Breast epithelium (tissue), 4 donors: ENCODE measurements around the gene PARVB. TPM values are rescaled to one million over a fixed set of nuclear protein-coding genes. Genes with fewer than 3 reads are reported as not detected.

ENCODE experiments used
- DNase-seq, 2 donors: peaks; one replicate each; pipeline ENCODE4 v3.0.0-alpha.2; 2019; ENCODE audit warnings: low spot score in 2 of 2
- H3K27ac ChIP-seq, 2 donors: fragments of 200-600 bp; sonication (generic) in 1 of 2; one replicate each; pipeline ENCODE4 v1.5.1; 2016 to 2019; ENCODE audit warnings: mild to moderate bottlenecking in 1 of 2
- H3K27me3 ChIP-seq, 2 donors: fragments of 200-600 bp; sonication (generic) in 1 of 2; one replicate each; pipeline versions ENCODE4 v1.5.1 to v1.6.0; 2017 to 2019; ENCODE audit warnings: control low read depth in 1 of 2, mild to moderate bottlenecking in 1 of 2
- H3K36me3 ChIP-seq: fragments of 200-600 bp; one replicate; pipeline ENCODE4 v1.5.1; 2019
- H3K4me1 ChIP-seq, 2 donors: fragments of 200-600 bp; sonication (generic); one replicate each; pipeline ENCODE4 v1.5.1; 2016 to 2019; ENCODE audit warnings: control low read depth in 1 of 2
- H3K4me3 ChIP-seq, 3 donors: fragments of 200-600 bp; sonication (generic); 1 replicate in 2 of 3; 2 replicates in 1 of 3; pipeline ENCODE4 v1.5.1; 2016 to 2019; ENCODE audit warnings: mild to moderate bottlenecking in 3 of 3, moderate library complexity in 2 of 3
- H3K9me3 ChIP-seq, 2 donors: fragments of 200-600 bp; sonication (generic) in 1 of 2; one replicate each; pipeline ENCODE4 v1.5.1; 2016 to 2019; ENCODE audit warnings: control low read depth in 1 of 2
- POLR2A ChIP-seq: fragments of 450-650 bp; IDR thresholded peaks from one replicate; pipeline ENCODE4 v1.6.1; 2016; ENCODE audit warnings: antibody characterized with exemption, mild to moderate bottlenecking, moderate library complexity
- POLR2AphosphoS5 ChIP-seq, 3 donors: sonication (generic); formaldehyde crosslinking; IDR thresholded peaks; one replicate each; pipeline ENCODE4 v1.6.1; 2017; ENCODE audit warnings: antibody characterized with exemption in 3 of 3
- intact Hi-C: fragments of 100-400 bp; cut with DNase I; formaldehyde crosslinking; loops from one replicate; pipeline ENCODE4 v1.15.1; 2023; ENCODE audit warnings: low total_unique reads
- total RNA-seq, 3 donors: library from RNA; depleted of rRNA; stranded (reverse); fragments of >200 nt; gene quantifications; one replicate each; pipeline ENCODE4 v1.1.0, GENCODE V29; 2016
- TF ChIP-seq, protein P1 (sequence below), 3 donors: fragments of 450-650 bp; IDR thresholded peaks; one replicate each; pipeline ENCODE4 v1.5.1; 2016 to 2017; ENCODE audit warnings: antibody characterized with exemption in 3 of 3, mild to moderate bottlenecking in 3 of 3, moderate library complexity in 3 of 3

The PARVB gene
- total RNA-seq, 3 donors from 2014 or later = 12.3 to 57.6 (median 21.6) TPM

DNA sequence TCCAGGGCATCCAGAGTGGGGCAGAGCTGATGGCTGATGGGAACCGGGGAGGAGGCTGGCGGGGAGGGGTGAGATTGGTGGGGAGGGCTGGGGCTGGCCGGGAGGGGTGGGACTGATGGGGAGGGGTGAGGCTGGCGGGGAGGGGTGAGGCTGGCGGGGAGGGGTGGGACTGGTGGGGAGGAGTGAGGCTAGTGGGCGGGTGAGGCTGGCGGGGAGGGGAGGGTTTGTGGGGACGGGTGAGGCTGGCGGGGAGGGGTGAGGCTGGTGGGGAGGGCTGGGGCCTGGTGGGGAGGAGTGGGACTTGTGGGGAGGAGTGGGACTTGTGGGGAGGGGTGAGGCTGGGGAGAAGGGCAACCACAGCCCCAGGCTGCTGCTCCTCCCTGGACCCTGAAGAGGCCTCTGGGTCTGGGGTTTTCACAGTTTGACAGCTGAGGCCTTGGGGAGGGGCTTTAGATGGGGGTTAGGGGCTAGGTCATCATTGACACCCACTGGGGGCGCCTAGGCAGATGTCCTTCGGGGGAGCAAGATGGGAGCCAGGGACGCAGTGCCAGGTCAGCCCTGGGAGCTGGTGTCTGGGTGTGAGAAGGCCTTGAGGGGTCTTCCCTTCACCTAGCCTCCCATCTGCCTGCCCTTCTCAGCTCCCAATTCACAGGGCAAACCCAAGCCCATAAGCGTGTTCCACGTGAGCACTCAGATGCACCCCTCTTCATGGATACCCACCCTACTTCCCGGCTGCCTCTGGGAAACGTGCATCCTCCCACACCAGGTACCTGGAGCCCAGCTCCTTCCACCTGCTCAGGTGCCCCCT lies 183.3 kb downstream of the PARVB start:
- Histone ChIP-seq H3K36me3 (no peaks in the 10 kb centered on the region), H3K9me3 (peaks cover 0 to 5% of the 10 kb centered on the region in 2 donors), H3K27ac (no peak overlapping the region), H3K27me3 (no peaks in the 10 kb centered on the region), H3K4me3 (no peak overlapping the region), H3K4me1 (no peaks in the 10 kb centered on the region)
- TF ChIP-seq, protein P1, sequence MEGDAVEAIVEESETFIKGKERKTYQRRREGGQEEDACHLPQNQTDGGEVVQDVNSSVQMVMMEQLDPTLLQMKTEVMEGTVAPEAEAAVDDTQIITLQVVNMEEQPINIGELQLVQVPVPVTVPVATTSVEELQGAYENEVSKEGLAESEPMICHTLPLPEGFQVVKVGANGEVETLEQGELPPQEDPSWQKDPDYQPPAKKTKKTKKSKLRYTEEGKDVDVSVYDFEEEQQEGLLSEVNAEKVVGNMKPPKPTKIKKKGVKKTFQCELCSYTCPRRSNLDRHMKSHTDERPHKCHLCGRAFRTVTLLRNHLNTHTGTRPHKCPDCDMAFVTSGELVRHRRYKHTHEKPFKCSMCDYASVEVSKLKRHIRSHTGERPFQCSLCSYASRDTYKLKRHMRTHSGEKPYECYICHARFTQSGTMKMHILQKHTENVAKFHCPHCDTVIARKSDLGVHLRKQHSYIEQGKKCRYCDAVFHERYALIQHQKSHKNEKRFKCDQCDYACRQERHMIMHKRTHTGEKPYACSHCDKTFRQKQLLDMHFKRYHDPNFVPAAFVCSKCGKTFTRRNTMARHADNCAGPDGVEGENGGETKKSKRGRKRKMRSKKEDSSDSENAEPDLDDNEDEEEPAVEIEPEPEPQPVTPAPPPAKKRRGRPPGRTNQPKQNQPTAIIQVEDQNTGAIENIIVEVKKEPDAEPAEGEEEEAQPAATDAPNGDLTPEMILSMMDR (IDR thresholded peaks at IDR 0.05) = no peak
- no peak for TF ChIP-seq POLR2AphosphoS5 (IDR thresholded peaks at IDR 0.05)
- TF ChIP-seq POLR2A = no peak
- intact Hi-C loops = no loop called here
- no peak for DNase-seq

DNA sequence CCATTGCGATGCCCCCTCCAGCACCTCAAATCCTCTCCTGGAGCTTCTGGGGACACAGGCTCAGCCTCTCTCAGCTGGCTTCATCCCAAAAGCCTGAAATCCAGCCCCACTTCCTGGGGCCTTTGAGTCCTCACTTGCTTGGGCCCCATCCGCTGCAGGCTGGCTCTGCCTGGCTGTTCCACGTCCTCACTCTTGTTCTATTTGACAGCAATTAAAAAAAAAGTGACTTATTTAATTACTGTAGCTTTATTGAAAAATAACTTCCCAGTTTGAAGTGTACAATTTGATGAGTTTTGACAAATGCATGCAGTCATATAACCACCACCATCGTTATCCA lies 183.8 kb downstream of the PARVB start:
- DNase-seq = no peak
- H3K4me3 ChIP-seq = no peak overlapping the region
- H3K36me3 ChIP-seq = no peaks in the 10 kb centered on the region
- no peaks in the 10 kb centered on the region for H3K27me3 ChIP-seq
- intact Hi-C loops = no loop called here
- no peak overlapping the region for H3K27ac ChIP-seq
- no peak for TF ChIP-seq POLR2A
- no peak for TF ChIP-seq POLR2AphosphoS5 (IDR thresholded peaks at IDR 0.05)
- TF ChIP-seq, protein P1 (IDR thresholded peaks at IDR 0.05) = no peak
- no peaks in the 10 kb centered on the region for H3K4me1 ChIP-seq
- H3K9me3 ChIP-seq = peaks cover 0 to 5% of the 10 kb centered on the region in 2 donors

DNA sequence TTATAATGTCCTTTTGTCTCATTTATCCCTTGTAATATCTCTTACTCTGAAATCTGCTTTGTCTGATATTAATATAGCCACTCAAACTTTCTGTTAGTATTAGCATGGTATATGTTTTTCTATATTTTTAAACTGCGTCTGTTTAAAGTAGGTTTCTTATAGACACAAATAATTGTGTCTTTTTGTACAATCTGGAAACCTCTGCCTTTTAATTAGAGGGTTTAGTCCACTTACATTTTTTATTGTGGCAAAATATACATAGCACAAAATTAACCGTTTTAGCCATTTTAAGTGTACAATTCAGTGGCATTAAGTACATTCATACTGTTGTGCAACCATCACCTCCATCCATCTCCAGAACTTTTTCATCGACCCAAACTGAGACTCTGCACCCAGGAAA lies 185.2 kb downstream of the PARVB start:
- no peak overlapping the region for H3K4me3 ChIP-seq
- intact Hi-C loops = no loop called here
- no peak for DNase-seq
- no peak overlapping the region for H3K27ac ChIP-seq
- no peaks in the 10 kb centered on the region for H3K36me3 ChIP-seq
- peaks cover 0 to 5% of the 10 kb centered on the region in 2 donors for H3K9me3 ChIP-seq
- TF ChIP-seq POLR2A = no peak
- TF ChIP-seq, protein P1 (IDR thresholded peaks at IDR 0.05) = no peak
- TF ChIP-seq POLR2AphosphoS5 (IDR thresholded peaks at IDR 0.05) = no peak
- no peaks in the 10 kb centered on the region for H3K27me3 ChIP-seq
- no peaks in the 10 kb centered on the region for H3K4me1 ChIP-seq

DNA sequence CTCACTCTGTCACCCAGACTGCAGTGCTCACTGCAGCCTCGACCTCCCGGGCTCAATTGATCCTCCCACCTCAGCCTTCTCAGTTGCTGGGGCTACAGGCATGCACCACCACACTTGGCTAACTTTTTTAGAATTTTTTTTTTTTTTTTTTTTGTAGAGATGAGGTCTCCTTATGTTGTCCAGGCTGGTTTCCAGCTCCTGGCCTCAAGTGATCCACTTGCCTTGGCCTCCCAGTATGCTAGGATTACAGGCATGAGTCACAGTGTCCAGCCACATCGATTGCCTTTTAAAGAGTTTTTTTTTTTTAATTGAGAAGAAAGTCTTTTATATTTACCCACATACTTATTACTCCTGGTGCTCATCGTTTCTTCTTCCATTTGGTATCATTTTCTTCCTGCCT lies 186.6 kb downstream of the PARVB start:
- no peak for DNase-seq
- H3K4me3 ChIP-seq = no peak overlapping the region
- no peaks in the 10 kb centered on the region for H3K4me1 ChIP-seq
- no peaks in the 10 kb centered on the region for H3K27me3 ChIP-seq
- TF ChIP-seq, protein P1 (IDR thresholded peaks at IDR 0.05) = no peak
- no peak for TF ChIP-seq POLR2AphosphoS5 (IDR thresholded peaks at IDR 0.05)
- TF ChIP-seq POLR2A = no peak
- no peaks in the 10 kb centered on the region for H3K36me3 ChIP-seq
- H3K9me3 ChIP-seq = peaks cover 12 to 16% of the 10 kb centered on the region in 2 donors
- no peak overlapping the region for H3K27ac ChIP-seq
- intact Hi-C loops = no loop called here

DNA sequence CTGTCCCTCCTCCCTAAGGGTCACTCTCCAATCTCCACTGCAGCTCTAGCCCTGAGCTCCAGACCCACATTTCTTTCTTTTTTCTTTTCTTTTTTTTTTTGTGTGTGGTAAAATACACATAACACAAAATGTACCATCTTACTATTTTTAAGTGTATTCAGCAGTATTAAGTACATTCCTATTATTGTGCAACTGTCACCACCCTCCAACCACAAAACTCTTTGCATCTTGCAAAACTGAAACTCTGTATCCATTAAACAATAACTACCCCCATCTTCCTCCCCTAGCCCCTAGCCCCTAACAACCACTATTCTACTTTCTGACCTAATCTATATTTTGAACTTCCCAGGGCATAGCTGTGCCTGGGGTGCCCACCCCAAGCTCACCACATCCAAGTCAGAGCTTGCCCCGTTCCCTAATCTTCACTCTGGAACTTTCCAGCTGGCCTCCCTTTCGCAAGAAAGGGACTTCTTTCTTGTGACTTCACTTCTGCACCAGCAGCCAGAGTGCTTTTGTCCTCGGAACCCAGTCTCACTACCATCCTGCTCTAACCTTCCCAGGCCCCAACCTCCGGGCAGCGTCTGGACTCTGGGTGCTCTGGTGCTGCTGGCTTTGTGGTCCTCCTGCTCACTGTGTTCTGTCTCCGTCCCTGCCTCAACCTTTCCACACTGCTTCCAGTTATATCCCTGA lies 187.3 kb downstream of the PARVB start:
- no peaks in the 10 kb centered on the region for H3K27me3 ChIP-seq
- no peaks in the 10 kb centered on the region for H3K4me1 ChIP-seq
- no peak for DNase-seq
- intact Hi-C loops = no loop called here
- no peak for TF ChIP-seq POLR2AphosphoS5 (IDR thresholded peaks at IDR 0.05)
- TF ChIP-seq, protein P1 (IDR thresholded peaks at IDR 0.05) = no peak
- no peak for TF ChIP-seq POLR2A
- peak overlapping the region in 1 of 2 donors; percentile 38 for H3K27ac ChIP-seq
- H3K36me3 ChIP-seq = no peaks in the 10 kb centered on the region
- no peak overlapping the region for H3K4me3 ChIP-seq
- peaks cover 16 to 19% of the 10 kb centered on the region in 2 donors for H3K9me3 ChIP-seq
